ENCODE data around the gene CCSER2.

- TF ChIP-seq CTCF (IDR thresholded peaks at IDR 0.05) (no peak), ZFX (IDR thresholded peaks at IDR 0.05; ENCODE audit: borderline replicate concordance) (no peak)
Measured at GRCh38 chr10:84493361-84493760, 165.0 kb downstream of the CCSER2 start.
